Tibial nerve (tissue), 4 donors: Measurements from ENCODE around the gene MR1. TPM values are rescaled to one million over a fixed set of nuclear protein-coding genes. Genes with fewer than 3 reads are reported as not detected.

Experiments used
- DNase-seq, 2 donors: peaks; one replicate each; pipeline ENCODE4 v3.0.0-alpha.2; 2019; ENCODE audit warnings: low spot score in 2 of 2
- H3K27ac ChIP-seq, 4 donors: fragments of 200-600 bp; sonication (generic) in 3 of 4; one replicate each; pipeline ENCODE4 v1.5.1; 2017 to 2019; ENCODE audit warnings: mild to moderate bottlenecking in 1 of 4
- H3K27me3 ChIP-seq, 2 donors: fragments of 200-600 bp; sonication (generic) in 1 of 2; one replicate each; pipeline versions ENCODE4 v1.5.1 to v1.6.0; 2017 to 2019
- H3K36me3 ChIP-seq, 3 donors: fragments of 200-600 bp; sonication (generic); one replicate each; pipeline ENCODE4 v1.5.1; 2018 to 2019
- H3K4me1 ChIP-seq, 4 donors: fragments of 200-600 bp; sonication (generic) in 3 of 4; one replicate each; pipeline ENCODE4 v1.5.1; 2017 to 2019
- H3K4me3 ChIP-seq, 4 donors: fragments of 200-600 bp; sonication (generic) in 3 of 4; one replicate each; pipeline ENCODE4 v1.5.1; 2017 to 2019; ENCODE audit warnings: mild to moderate bottlenecking in 1 of 4, moderate library complexity in 1 of 4
- H3K9me3 ChIP-seq, 4 donors: fragments of 200-600 bp; sonication (generic) in 3 of 4; one replicate each; pipeline ENCODE4 v1.5.1; 2017 to 2019
- EP300 ChIP-seq, 2 donors: sonication (generic); formaldehyde crosslinking; IDR thresholded peaks; one replicate each; pipeline ENCODE4 v1.6.1; 2017; ENCODE audit warnings: antibody characterized with exemption in 2 of 2, mild to moderate bottlenecking in 1 of 2
- POLR2A ChIP-seq, 2 donors: fragments of 450-650 bp; IDR thresholded peaks; one replicate each; pipeline ENCODE4 v1.6.1; 2017; ENCODE audit warnings: antibody characterized with exemption in 2 of 2, mild to moderate bottlenecking in 2 of 2, moderate library complexity in 2 of 2
- WGBS, 2 donors: methylation state at CpG; one replicate each; pipeline ENCODE4 v1.1.5; 2018; 5-methylcytosine and 5-hydroxymethylcytosine counted together
- total RNA-seq, 4 donors: library from RNA; depleted of rRNA; stranded (reverse); fragments of >200 nt; gene quantifications; one replicate each; pipeline ENCODE4 v1.1.0, GENCODE V29; 2016
- TF ChIP-seq, protein P1 (sequence below), 5 experiments: fragments of 200-600 bp in 3 of 5; fragments of 450-650 bp in 2 of 5; sonication (generic) in 3 of 5; IDR thresholded peaks; one replicate each; pipeline ENCODE4 v1.5.1; 2016 to 2019; ENCODE audit warnings: antibody characterized with exemption in 5 of 5, mild to moderate bottlenecking in 3 of 5, moderate library complexity in 2 of 5

The MR1 gene
- total RNA-seq, 4 donors from 2014 or later: 9.2 to 26.2 (median 10.9) TPM

DNA sequence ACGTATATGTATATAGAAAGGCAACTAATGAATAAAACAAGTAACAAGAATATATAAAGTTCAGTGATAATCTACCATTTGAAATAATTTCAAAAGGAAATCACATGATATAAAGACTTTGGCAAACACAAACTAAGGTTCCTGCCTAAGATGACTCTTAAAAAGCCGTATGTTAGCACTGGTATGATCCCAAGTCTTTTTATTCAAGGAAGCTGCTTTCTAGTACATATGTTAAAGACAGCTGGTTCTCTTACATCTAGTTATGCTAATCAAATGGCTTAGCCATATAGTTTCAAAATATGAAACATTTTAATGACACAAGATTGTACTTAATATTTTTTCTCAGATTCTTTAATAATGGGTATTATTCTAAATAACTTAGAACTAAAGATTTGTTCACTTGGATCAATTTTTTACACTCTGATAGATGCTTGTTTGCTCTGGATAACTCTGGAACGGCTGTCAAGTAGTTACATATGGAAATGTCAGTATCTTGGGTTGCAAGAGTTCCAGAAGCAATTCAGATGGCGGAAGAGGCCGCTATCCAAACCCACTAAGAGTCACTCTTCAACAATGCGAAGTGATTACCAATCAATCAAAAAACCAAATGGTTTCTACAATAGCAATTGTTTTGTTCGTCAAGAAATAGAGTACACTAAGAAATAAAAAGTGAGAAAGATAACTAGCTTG, 32.5 kb upstream of the MR1 start:
- no peak overlapping the region for H3K4me3 ChIP-seq
- peaks cover 0 to 17% (median 3%) of the 10 kb centered on the region in 4 donors for H3K4me1 ChIP-seq
- no peak for DNase-seq
- H3K27ac ChIP-seq: no peak overlapping the region
- no peaks in the 10 kb centered on the region for H3K27me3 ChIP-seq
- H3K9me3 ChIP-seq: no peaks in the 10 kb centered on the region
- no peak for TF ChIP-seq POLR2A (IDR thresholded peaks at IDR 0.05)
- TF ChIP-seq, protein P1, sequence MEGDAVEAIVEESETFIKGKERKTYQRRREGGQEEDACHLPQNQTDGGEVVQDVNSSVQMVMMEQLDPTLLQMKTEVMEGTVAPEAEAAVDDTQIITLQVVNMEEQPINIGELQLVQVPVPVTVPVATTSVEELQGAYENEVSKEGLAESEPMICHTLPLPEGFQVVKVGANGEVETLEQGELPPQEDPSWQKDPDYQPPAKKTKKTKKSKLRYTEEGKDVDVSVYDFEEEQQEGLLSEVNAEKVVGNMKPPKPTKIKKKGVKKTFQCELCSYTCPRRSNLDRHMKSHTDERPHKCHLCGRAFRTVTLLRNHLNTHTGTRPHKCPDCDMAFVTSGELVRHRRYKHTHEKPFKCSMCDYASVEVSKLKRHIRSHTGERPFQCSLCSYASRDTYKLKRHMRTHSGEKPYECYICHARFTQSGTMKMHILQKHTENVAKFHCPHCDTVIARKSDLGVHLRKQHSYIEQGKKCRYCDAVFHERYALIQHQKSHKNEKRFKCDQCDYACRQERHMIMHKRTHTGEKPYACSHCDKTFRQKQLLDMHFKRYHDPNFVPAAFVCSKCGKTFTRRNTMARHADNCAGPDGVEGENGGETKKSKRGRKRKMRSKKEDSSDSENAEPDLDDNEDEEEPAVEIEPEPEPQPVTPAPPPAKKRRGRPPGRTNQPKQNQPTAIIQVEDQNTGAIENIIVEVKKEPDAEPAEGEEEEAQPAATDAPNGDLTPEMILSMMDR (IDR thresholded peaks at IDR 0.05): no peak
- TF ChIP-seq EP300 (IDR thresholded peaks at IDR 0.05): no peak
- 92 to 94% methylated on average over 7 of the region's 7 CpGs for WGBS, 2 donors
- H3K36me3 ChIP-seq: peaks cover 0 to 46% (median 4%) of the 10 kb centered on the region in 3 donors

DNA sequence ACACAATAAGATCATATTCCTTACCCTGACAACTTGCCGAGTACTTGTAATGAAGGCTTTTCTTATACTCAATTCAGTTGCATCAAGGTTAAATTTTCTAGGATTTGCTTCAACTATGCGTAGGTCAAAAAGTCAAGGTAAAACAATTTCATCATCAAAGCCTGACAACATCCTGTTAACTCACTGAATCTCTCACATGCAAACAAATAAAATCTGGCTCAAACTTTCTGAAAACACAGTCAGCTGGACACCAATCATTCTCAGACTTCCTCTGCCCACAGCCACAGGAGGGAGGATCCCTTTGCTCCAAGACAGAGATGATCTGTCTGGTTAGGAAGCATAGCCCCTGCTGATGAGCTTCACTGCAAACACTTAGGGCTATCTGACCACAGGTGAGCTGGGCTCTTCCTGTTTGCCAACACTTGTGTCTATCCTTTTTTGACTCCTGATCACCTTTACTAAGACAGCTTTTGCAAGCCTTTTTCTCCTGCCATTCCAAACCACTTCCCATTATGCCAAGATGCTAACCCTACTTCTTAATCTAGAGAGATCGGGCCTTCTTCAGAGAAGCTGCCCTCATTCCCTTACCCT, 31.1 kb upstream of the MR1 start:
- peaks cover 0 to 27% (median 3%) of the 10 kb centered on the region in 4 donors for H3K4me1 ChIP-seq
- WGBS, 2 donors: 97 to 98% methylated on average over 3 of the region's 3 CpGs
- H3K27me3 ChIP-seq: no peaks in the 10 kb centered on the region
- no peak overlapping the region for H3K27ac ChIP-seq
- no peak for DNase-seq
- no peak overlapping the region for H3K4me3 ChIP-seq
- peaks cover 0 to 46% (median 0%) of the 10 kb centered on the region in 3 donors for H3K36me3 ChIP-seq
- TF ChIP-seq, protein P1 (IDR thresholded peaks at IDR 0.05): no peak
- no peak for TF ChIP-seq EP300 (IDR thresholded peaks at IDR 0.05)
- no peak for TF ChIP-seq POLR2A (IDR thresholded peaks at IDR 0.05)
- H3K9me3 ChIP-seq: no peaks in the 10 kb centered on the region

DNA sequence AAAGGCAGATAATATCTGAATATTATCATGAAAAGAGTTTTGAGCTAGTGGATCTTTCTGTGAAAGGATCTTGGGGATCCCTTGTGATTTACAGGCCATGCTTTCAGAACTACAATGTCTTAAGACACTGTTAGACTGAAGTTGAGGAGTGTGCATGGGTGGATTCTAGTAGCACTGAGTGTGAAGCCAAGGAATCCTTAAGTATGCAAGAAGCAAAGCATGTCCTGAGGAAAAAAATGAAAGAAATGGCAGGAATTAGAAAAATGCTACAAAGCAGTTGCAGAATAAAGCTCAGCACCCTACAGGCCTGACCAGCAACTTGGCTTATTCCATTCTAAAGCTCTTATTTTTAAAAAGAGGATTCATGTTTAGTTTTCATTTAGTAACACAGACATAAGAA, 23.0 kb upstream of the MR1 start:
- Histone ChIP-seq H3K27ac (peak overlapping the region in 2 of 4 donors; percentile 47 to 62), H3K27me3 (no peaks in the 10 kb centered on the region), H3K36me3 (no peaks in the 10 kb centered on the region), H3K4me1 (peaks cover 0 to 78% (median 33%) of the 10 kb centered on the region in 4 donors), H3K9me3 (no peaks in the 10 kb centered on the region), H3K4me3 (no peak overlapping the region)
- no peak for DNase-seq
- TF ChIP-seq EP300 (IDR thresholded peaks at IDR 0.05) (no peak), POLR2A (IDR thresholded peaks at IDR 0.05) (no peak)
- TF ChIP-seq, protein P1 (IDR thresholded peaks at IDR 0.05): no peak

DNA sequence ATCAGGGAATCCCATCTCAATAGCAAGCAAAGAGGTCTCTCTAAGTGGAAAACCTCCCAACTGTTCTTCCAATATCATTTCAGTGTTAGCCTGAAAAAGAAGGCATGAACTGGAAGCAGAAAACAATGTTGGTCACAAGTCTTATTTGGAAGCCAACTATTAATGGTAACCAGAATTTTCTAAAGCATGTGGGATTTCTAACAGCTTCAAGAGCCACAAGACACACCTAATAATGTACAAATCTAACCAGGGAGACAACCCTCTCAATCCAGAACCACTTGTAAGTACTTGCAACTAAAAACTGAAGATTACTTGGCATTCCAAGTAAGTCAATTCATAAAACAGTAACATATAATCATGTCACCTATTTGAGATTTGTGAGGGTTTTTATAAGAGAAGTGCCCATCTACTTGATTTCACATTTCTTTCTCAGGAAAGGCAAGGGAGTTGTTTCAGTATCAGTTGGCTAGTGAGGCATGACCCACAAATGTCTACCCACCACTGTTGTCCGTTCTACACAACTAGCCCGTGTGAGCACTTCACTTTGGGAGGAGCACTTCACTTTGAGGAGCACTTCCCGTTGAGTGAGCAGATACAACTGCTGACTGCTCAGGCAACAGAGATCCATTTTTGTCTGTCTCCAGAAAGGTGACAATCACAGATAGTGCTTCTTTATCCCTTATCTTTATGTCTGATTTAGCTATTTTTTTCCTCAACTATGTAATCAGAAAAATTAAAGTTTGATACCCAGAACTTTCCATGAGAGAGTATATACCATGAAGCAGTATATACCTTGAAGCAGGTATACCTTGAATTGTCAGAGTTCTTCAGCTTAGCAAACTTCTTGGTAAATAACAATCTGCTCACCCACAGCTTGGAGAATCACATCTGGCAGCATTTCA, 22.2 kb upstream of the MR1 start:
- no peak for DNase-seq
- Histone ChIP-seq H3K4me1 (peaks cover 0 to 78% (median 33%) of the 10 kb centered on the region in 4 donors), H3K9me3 (no peaks in the 10 kb centered on the region), H3K27me3 (no peaks in the 10 kb centered on the region), H3K27ac (peak overlapping the region in 2 of 4 donors; percentile 47 to 62), H3K36me3 (no peaks in the 10 kb centered on the region), H3K4me3 (no peak overlapping the region)
- TF ChIP-seq, protein P1 (IDR thresholded peaks at IDR 0.05): no peak
- no peak for TF ChIP-seq EP300 (IDR thresholded peaks at IDR 0.05)
- no peak for TF ChIP-seq POLR2A (IDR thresholded peaks at IDR 0.05)
- WGBS, 2 donors: 55 to 61% methylated on average over 3 of the region's 3 CpGs
